Left lung (tissue), 10 donors: Measurements from ENCODE around the gene CHORDC1. TPM values are rescaled to one million over a fixed set of nuclear protein-coding genes. Genes with fewer than 3 reads are reported as not detected.

Experiments
- ATAC-seq: fragments of 200-7000 bp; cut with Tn5 transposase; one replicate; pipeline ENCODE4 v1.9.1; 2020; ENCODE audit warnings: moderate library complexity
- DNase-seq, 4 donors: peaks; one replicate each; pipeline ENCODE4 v3.0.0-alpha.2; 2013 to 2020
- H3K27ac ChIP-seq, 2 donors: fragments of 200-600 bp; sonication (generic) in 1 of 2; one replicate each; pipeline versions ENCODE4 v1.5.0 to v1.8.0; 2020 to 2021
- H3K27me3 ChIP-seq, 2 donors: fragments of 200-600 bp; sonication (generic) in 1 of 2; one replicate each; pipeline versions ENCODE4 v1.5.0 to v1.8.0; 2020 to 2021
- H3K36me3 ChIP-seq, 2 donors: fragments of 200-600 bp; sonication (generic) in 1 of 2; one replicate each; pipeline versions ENCODE4 v1.5.0 to v1.8.0; 2020 to 2021
- H3K4me1 ChIP-seq, 2 donors: fragments of 200-600 bp; one replicate each; pipeline ENCODE4 v1.8.0; 2021
- H3K4me3 ChIP-seq, 2 donors: fragments of 200-600 bp; sonication (generic) in 1 of 2; one replicate each; pipeline versions ENCODE4 v1.5.0 to v1.8.0; 2020 to 2021; ENCODE audit warnings: mild to moderate bottlenecking in 1 of 2
- H3K9me3 ChIP-seq, 2 donors: fragments of 200-600 bp; sonication (generic) in 1 of 2; one replicate each; pipeline versions ENCODE4 v1.5.0 to v1.8.0; 2020 to 2021
- CTCF ChIP-seq, 2 donors: fragments of 200-600 bp; sonication (generic) in 1 of 2; IDR thresholded peaks; one replicate each; pipeline versions ENCODE4 v1.5.0 to v1.8.0; 2021; ENCODE audit warnings: antibody characterized with exemption in 2 of 2
- intact Hi-C, 2 donors: fragments of 100-400 bp; cut with DNase I; formaldehyde crosslinking; loops; one replicate each; pipeline versions ENCODE4 v1.11.2 to v1.14.2; 2022
- polyA plus RNA-seq, 6 donors: library from polyadenylated mRNA; unstranded; fragments of 120-200 nt; gene quantifications; one replicate each; pipeline ENCODE4 v1.2.1, GENCODE V29; 2013; ENCODE audit not compliant: insufficient read length in 6 of 6
- total RNA-seq, 2 donors: library from RNA; stranded (reverse); fragmentation: NEBNext Ultra II Directional; extraction: Animal tissue kit (Norgen Biotek cat#: 25700); gene quantifications; one replicate each; pipeline ENCODE4 v1.2.1, GENCODE V29; 2021
- donor health status: DM: no; HTN: yes; CAD: no.
- donor health status: DM: no; HTN: no; CAD: no.

The CHORDC1 gene
- total and polyA plus RNA-seq, 8 donors: 26.6 to 66.4 (median 52.5) TPM

DNA sequence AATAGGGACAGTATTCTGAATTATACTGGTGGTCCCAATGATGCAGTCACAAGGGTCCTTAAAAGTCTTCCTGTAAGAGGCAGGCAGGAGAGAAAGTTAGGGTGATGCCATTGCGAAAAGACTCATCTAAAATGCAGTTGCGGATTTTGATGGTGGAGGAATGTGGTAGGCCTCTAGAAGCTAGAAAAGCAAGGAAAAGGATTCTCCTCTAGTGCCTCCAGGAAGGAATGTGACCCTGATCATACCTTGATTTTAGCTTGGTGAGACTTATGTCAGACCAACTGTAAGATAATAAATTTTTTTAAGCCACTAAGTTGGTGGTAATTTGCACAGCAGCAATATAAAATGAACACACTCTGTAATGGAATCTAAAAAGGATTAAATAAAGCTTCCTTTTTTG is 33.8 kb downstream of the CHORDC1 start:
- no peak for ATAC-seq
- intact Hi-C loops: no loop called here
- Histone ChIP-seq H3K27me3 (no peaks in the 10 kb centered on the region), H3K4me1 (no peaks in the 10 kb centered on the region), H3K36me3 (peaks cover 0 to 4% of the 10 kb centered on the region in 2 donors), H3K27ac (no peak overlapping the region), H3K9me3 (no peaks in the 10 kb centered on the region), H3K4me3 (no peak overlapping the region)
- TF ChIP-seq CTCF (IDR thresholded peaks at IDR 0.05): no peak
- no peak for DNase-seq

DNA sequence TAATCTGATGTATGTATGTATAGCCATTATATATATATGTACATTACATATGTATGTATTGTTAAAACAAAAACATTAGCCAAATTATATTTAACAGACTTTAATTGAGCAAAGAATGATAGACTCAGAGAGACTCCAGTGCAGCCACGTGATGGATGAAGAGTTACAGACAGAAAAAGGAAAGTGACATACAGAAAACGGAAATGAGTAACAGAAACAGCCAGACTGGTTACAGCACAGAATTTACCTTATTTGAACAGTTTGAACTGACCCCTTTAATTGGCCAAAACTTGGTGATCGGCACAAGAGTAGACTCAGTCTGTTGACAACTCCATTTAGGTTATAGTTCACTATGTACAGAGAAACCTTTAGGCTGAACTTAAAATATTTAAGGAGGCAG is 35.0 kb downstream of the CHORDC1 start:
- Histone ChIP-seq H3K9me3 (no peaks in the 10 kb centered on the region), H3K36me3 (peaks cover 0 to 4% of the 10 kb centered on the region in 2 donors), H3K27me3 (no peaks in the 10 kb centered on the region), H3K4me3 (no peak overlapping the region), H3K4me1 (no peaks in the 10 kb centered on the region), H3K27ac (no peak overlapping the region)
- TF ChIP-seq CTCF (IDR thresholded peaks at IDR 0.05): no peak
- DNase-seq (no peak), ATAC-seq (no peak)
- intact Hi-C loops: no loop called here

- DNase-seq (no peak), ATAC-seq (no peak)
- H3K9me3 ChIP-seq: no peaks in the 10 kb centered on the region
- no peaks in the 10 kb centered on the region for H3K36me3 ChIP-seq
- TF ChIP-seq CTCF (IDR thresholded peaks at IDR 0.05): no peak
- H3K27ac ChIP-seq: no peak overlapping the region
- H3K4me1 ChIP-seq: no peaks in the 10 kb centered on the region
- H3K4me3 ChIP-seq: no peak overlapping the region
- H3K27me3 ChIP-seq: no peaks in the 10 kb centered on the region
- intact Hi-C loops: no loop called here
Measured at GRCh38 chr11:90179923-90180322, 42.9 kb downstream of the CHORDC1 start.

GRCh38 chr11:90178751-90179150 is 44.1 kb downstream of the CHORDC1 start:
- no peak for DNase-seq
- TF ChIP-seq CTCF (IDR thresholded peaks at IDR 0.05): no peak

DNA sequence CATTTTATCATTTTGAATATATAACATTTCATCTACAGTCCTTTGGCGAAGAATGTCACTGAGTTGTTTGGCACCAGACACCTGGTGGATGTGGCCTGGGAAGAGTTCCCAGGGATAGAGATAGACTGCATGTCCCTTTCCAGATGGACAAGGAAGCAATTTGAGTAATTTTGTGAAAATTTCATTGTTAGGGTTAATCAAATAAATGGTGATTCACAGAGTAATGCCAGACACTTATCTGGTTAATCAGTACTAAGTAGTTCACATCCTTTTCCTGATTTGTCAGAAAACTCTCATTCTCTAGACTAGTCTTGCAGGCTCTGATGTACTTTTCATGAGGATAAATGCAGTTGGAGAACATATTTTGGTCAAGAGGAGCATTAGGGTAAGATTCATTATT is 46.8 kb downstream of the CHORDC1 start:
- Histone ChIP-seq H3K27me3 (no peaks in the 10 kb centered on the region), H3K4me3 (no peak overlapping the region), H3K4me1 (no peaks in the 10 kb centered on the region), H3K36me3 (no peaks in the 10 kb centered on the region), H3K9me3 (no peaks in the 10 kb centered on the region), H3K27ac (no peak overlapping the region)
- DNase-seq (no peak), ATAC-seq (no peak)
- no peak for TF ChIP-seq CTCF (IDR thresholded peaks at IDR 0.05)
- intact Hi-C loops: no loop called here

More at GRCh38 chr11:90178751-90179150, 44.1 kb downstream of the CHORDC1 start:
- Histone ChIP-seq H3K9me3 (no peaks in the 10 kb centered on the region), H3K36me3 (no peaks in the 10 kb centered on the region), H3K4me3 (no peak overlapping the region), H3K27me3 (no peaks in the 10 kb centered on the region), H3K27ac (no peak overlapping the region), H3K4me1 (no peaks in the 10 kb centered on the region)
- intact Hi-C loops: no loop called here
- ATAC-seq: no peak
